ENCODE results near the gene EPS8L2. TPM values are rescaled to one million over a fixed set of nuclear protein-coding genes. Genes with fewer than 3 reads are reported as not detected.

Gene EPS8L2
- total RNA-seq, 1 donor from 2014 or later = 76.7 TPM

- Histone ChIP-seq H3K27ac (no peak overlapping the region), H3K9me3 (no peaks in the 10 kb centered on the region), H3K27me3 (no peaks in the 10 kb centered on the region), H3K36me3 (peaks cover 82 to 85% of the 10 kb centered on the region in 2 donors), H3K4me1 (no peaks in the 10 kb centered on the region), H3K4me3 (no peak overlapping the region)
- TF ChIP-seq, protein P1, sequence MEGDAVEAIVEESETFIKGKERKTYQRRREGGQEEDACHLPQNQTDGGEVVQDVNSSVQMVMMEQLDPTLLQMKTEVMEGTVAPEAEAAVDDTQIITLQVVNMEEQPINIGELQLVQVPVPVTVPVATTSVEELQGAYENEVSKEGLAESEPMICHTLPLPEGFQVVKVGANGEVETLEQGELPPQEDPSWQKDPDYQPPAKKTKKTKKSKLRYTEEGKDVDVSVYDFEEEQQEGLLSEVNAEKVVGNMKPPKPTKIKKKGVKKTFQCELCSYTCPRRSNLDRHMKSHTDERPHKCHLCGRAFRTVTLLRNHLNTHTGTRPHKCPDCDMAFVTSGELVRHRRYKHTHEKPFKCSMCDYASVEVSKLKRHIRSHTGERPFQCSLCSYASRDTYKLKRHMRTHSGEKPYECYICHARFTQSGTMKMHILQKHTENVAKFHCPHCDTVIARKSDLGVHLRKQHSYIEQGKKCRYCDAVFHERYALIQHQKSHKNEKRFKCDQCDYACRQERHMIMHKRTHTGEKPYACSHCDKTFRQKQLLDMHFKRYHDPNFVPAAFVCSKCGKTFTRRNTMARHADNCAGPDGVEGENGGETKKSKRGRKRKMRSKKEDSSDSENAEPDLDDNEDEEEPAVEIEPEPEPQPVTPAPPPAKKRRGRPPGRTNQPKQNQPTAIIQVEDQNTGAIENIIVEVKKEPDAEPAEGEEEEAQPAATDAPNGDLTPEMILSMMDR (IDR thresholded peaks at IDR 0.05) = no peak
- intact Hi-C loops (cut with DNase I) = no loop called here
- no peak for DNase-seq (ENCODE audit: low spot score in 2 of 2)
Measured at GRCh38 chr11:762421-763072, 56.5 kb downstream of the EPS8L2 start.

GRCh38 chr11:763073-763463 is 57.0 kb downstream of the EPS8L2 start:
- TF ChIP-seq, protein P1 (IDR thresholded peaks at IDR 0.05) = no peak
- H3K27ac ChIP-seq = no peak overlapping the region

GRCh38 chr11:763549-764321 is 57.7 kb downstream of the EPS8L2 start:
- TF ChIP-seq, protein P1 (IDR thresholded peaks at IDR 0.05) = no peak
- DNase-seq (ENCODE audit: low spot score in 2 of 2) = no peak
- peaks cover 70 to 85% of the 10 kb centered on the region in 2 donors for H3K36me3 ChIP-seq
- no peaks in the 10 kb centered on the region for H3K4me1 ChIP-seq
- H3K4me3 ChIP-seq = no peak overlapping the region
- H3K27ac ChIP-seq = no peak overlapping the region
- no peaks in the 10 kb centered on the region for H3K27me3 ChIP-seq
- no peaks in the 10 kb centered on the region for H3K9me3 ChIP-seq
- intact Hi-C loops (cut with DNase I) = no loop called here

More at GRCh38 chr11:763073-763463, 57.0 kb downstream of the EPS8L2 start:
- no peak for DNase-seq (ENCODE audit: low spot score in 2 of 2)
- H3K4me3 ChIP-seq = no peak overlapping the region
- H3K27me3 ChIP-seq = no peaks in the 10 kb centered on the region
- intact Hi-C loops (cut with DNase I) = no loop called here
- no peaks in the 10 kb centered on the region for H3K4me1 ChIP-seq
- H3K36me3 ChIP-seq = peaks cover 77 to 87% of the 10 kb centered on the region in 2 donors
- no peaks in the 10 kb centered on the region for H3K9me3 ChIP-seq

DNA sequence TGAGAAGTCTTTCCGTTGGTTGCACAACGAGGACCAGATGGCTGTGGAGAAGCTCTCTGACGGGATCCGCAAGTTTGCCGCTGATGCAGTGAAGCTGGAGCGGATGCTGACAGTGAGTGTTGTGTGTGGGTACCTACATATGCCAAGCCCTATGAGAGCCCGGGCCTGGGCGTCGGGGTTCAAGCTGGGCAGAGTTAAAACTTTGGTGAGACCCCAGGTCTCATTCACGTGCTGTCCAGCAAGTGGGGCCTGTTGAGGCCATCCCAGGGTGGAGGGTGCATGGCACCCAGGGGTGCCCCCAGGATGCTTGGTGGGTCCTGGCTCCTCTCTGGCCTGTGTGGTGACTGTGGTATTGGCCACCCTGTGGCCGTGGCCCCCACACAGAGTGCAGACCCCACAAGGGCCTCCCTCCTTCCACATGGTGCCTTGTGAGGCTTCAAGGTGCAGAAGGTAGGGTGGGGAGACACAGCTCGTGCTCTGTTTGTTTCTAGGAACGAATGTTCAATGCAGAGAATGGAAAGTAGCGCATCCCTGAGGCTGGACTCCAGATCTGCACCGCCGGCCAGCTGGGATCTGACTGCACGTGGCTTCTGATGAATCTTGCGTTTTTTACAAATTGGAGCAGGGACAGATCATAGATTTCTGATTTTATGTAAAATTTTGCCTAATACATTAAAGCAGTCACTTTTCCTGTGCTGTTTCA is 58.4 kb downstream of the EPS8L2 start:
- TF ChIP-seq, protein P1 (IDR thresholded peaks at IDR 0.05) = no peak
- Histone ChIP-seq H3K9me3 (no peaks in the 10 kb centered on the region), H3K27ac (no peak overlapping the region), H3K4me1 (no peaks in the 10 kb centered on the region), H3K27me3 (no peaks in the 10 kb centered on the region), H3K4me3 (no peak overlapping the region), H3K36me3 (peaks cover 66 to 77% of the 10 kb centered on the region in 2 donors)
- DNase-seq (ENCODE audit: low spot score in 2 of 2) = no peak
- intact Hi-C loops (cut with DNase I) = no loop called here

DNA sequence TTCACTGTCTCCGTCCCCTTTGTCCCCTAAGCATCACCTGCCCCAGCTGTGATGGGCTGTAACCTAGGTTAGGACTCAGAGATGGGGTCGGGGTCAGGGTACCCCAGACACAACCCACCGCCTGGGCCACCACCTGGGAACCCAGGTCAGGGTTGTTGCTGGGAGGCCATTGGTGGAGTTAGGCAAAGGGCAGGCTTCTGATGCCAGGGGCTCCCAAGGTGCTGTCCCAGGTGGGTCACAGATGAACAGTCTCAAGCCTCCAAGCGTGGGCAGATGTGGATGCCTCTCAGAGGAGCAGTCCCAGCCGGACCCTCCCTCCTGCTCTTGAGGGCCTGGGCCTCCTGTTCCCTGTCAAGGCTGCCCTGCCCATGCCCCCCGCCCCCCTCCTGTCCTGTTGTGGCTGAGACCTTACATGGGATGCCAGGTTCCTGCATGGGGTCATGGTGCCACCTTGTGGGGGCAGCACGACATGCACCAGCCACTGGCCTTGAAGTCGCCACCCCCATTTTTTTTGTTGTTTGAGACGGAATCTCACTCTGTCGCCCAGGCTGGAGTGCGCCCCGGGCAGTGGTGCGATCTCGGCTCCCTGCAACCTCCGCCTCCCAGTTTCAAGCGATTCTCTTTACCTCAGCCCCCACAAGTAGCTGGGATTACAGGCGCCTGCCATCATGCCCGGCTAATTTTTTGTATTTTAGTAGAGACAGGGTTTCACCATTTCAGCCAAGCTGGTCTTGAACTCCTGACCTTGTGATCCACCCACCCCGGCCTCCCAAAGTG is 59.2 kb downstream of the EPS8L2 start:
- intact Hi-C loops (cut with DNase I) = no loop called here
- H3K27ac ChIP-seq = no peak overlapping the region
- TF ChIP-seq, protein P1 (IDR thresholded peaks at IDR 0.05) = peak; percentile 51 to 71 (median 66)

More for the DNA sequence above, 59.2 kb downstream of the EPS8L2 start:
- no peaks in the 10 kb centered on the region for H3K27me3 ChIP-seq
- H3K4me3 ChIP-seq = no peak overlapping the region
- H3K9me3 ChIP-seq = no peaks in the 10 kb centered on the region
- DNase-seq (ENCODE audit: low spot score in 2 of 2) = no peak
- H3K4me1 ChIP-seq = no peaks in the 10 kb centered on the region
- peaks cover 61 to 75% of the 10 kb centered on the region in 2 donors for H3K36me3 ChIP-seq

Data from ascending aorta (tissue), 2 donors.